Natural killer cell (primary cell): ENCODE measurements around the gene PIP5K1A. TPM values are rescaled to one million over a fixed set of nuclear protein-coding genes. Genes with fewer than 3 reads are reported as not detected.

ENCODE experiments used
- ATAC-seq, 3 donors: fragments of 150-1000 bp in 2 of 3; fragments of 200-7000 bp in 1 of 3; cut with Tn5 transposase; 1 replicate in 1 of 3; 2 replicates in 2 of 3; pipeline ENCODE4 v1.10.0; 2021; ENCODE audit warnings: mild to moderate bottlenecking in 2 of 3, moderate library complexity in 2 of 3
- DNase-seq, 2 donors: peaks; one replicate each; pipeline versions ENCODE4 v3.0.0 to v3.0.0-alpha.2; 2013 to 2021; ENCODE audit warnings: mixed read lengths in 1 of 2
- H3K27ac ChIP-seq: one replicate; pipeline ENCODE4 v1.5.1; 2013; ENCODE audit warnings: mild to moderate bottlenecking, low read length
- H3K27me3 ChIP-seq: one replicate; pipeline ENCODE4 v1.6.1; 2013; ENCODE audit warnings: low read length; ENCODE audit not compliant: control insufficient read depth, insufficient read depth
- H3K36me3 ChIP-seq: one replicate; pipeline ENCODE4 v1.6.1; 2013; ENCODE audit warnings: low read length; ENCODE audit not compliant: control insufficient read depth, insufficient read depth
- H3K4me1 ChIP-seq: one replicate; pipeline ENCODE4 v1.6.1; 2013; ENCODE audit warnings: low read length; ENCODE audit not compliant: control insufficient read depth, insufficient read depth
- H3K4me3 ChIP-seq: one replicate; pipeline ENCODE4 v1.5.1; 2013; ENCODE audit warnings: low read length
- H3K9me3 ChIP-seq: one replicate; pipeline ENCODE4 v1.6.1; 2013; ENCODE audit warnings: low read length; ENCODE audit not compliant: control insufficient read depth, insufficient read depth
- H3K27ac Mint-ChIP-seq, 2 donors: one replicate each; pipeline ENCODE4 v1.8.0; 2022; ENCODE audit warnings: mild to moderate bottlenecking in 2 of 2, mixed read lengths in 2 of 2, moderate library complexity in 1 of 2
- H3K27me3 Mint-ChIP-seq, 2 donors: one replicate each; pipeline ENCODE4 v1.8.0; 2022; ENCODE audit warnings: low read depth in 2 of 2, mixed read lengths in 2 of 2
- H3K36me3 Mint-ChIP-seq: one replicate; pipeline ENCODE4 v1.8.0; 2022; ENCODE audit warnings: mixed read lengths
- H3K4me1 Mint-ChIP-seq, 2 donors: one replicate each; pipeline ENCODE4 v1.8.0; 2022; ENCODE audit warnings: mixed read lengths in 2 of 2
- H3K4me3 Mint-ChIP-seq: one replicate; pipeline ENCODE4 v1.8.0; 2022; ENCODE audit warnings: mild to moderate bottlenecking, moderate library complexity, mixed read lengths
- H3K9me3 Mint-ChIP-seq, 2 donors: one replicate each; pipeline ENCODE4 v1.8.0; 2022; ENCODE audit warnings: mixed read lengths in 2 of 2
- CTCF ChIP-seq: fragments of 200-600 bp; IDR thresholded peaks from one replicate; pipeline ENCODE4 v1.8.0; 2022; ENCODE audit warnings: antibody characterized with exemption
- WGBS: methylation state at CpG from one replicate; pipeline ENCODE4 v1.1.7; 2013; ENCODE audit warnings: missing lambda C conversion rate; ENCODE audit not compliant: insufficient coverage; 5-methylcytosine and 5-hydroxymethylcytosine counted together
- intact Hi-C: fragments of 100-400 bp; cut with micrococcal nuclease; formaldehyde crosslinking; loops from one replicate; pipeline ENCODE4 v1.14.2; 2022
- total RNA-seq, 4 donors: library from RNA; stranded (reverse); fragments of 120-200 nt in 1 of 4; gene quantifications; one replicate each; pipeline versions ENCODE4 v1.2.3 to v1.2.4, GENCODE V29; 2013 to 2022

Gene PIP5K1A
- total RNA-seq, 3 donors from 2014 or later (not counting 1 experiment from before 2014, with no cell fraction given) = 42.0 to 65.2 (median 44.6) TPM

GRCh38 chr1:151158326-151158725 is 40.0 kb upstream of the PIP5K1A start:
- Histone ChIP-seq H3K4me3 (no peak overlapping the region), H3K9me3 (no peaks in the 10 kb centered on the region), H3K36me3 (peaks cover 19% of the 10 kb centered on the region), H3K4me1 (peaks cover 49% of the 10 kb centered on the region), H3K27ac (peak overlapping the region; percentile 0), H3K27me3 (no peaks in the 10 kb centered on the region)
- Mint-ChIP-seq H3K36me3 (no peaks in the 10 kb centered on the region), H3K4me3 (peak overlapping the region; percentile 96), H3K27me3 (no peaks in the 10 kb centered on the region), H3K9me3 (no peaks in the 10 kb centered on the region), H3K4me1 (peaks cover 45 to 58% of the 10 kb centered on the region in 2 donors), H3K27ac (peak overlapping the region; percentile 89 to 96)
- DNase-seq = peak in 1 of 2 donors; percentile 18
- 51% methylated on average over 5 of the region's 5 CpGs for WGBS
- TF ChIP-seq CTCF = no peak
- no peak for ATAC-seq
- intact Hi-C loops = loop anchor here (5.0 kb wide), 2 partner anchors 181 to 596 kb away; no protein-coding TSS in a partner anchor

GRCh38 chr1:151158751-151159251 is 39.6 kb upstream of the PIP5K1A start:
- H3K4me3 Mint-ChIP-seq = peak overlapping the region; percentile 96
- peak in 1 of 2 donors; percentile 24 for DNase-seq
- WGBS = 84% methylated on average over 22 of the region's 22 CpGs
- intact Hi-C loops = loop anchor here (5.0 kb wide), 2 partner anchors 182 to 596 kb away; no protein-coding TSS in a partner anchor
- Histone ChIP-seq H3K4me3 (no peak overlapping the region), H3K36me3 (peaks cover 19% of the 10 kb centered on the region), H3K27ac (peak overlapping the region; percentile 41), H3K27me3 (no peaks in the 10 kb centered on the region), H3K9me3 (no peaks in the 10 kb centered on the region), H3K4me1 (peaks cover 49% of the 10 kb centered on the region)
- peaks cover 45 to 58% of the 10 kb centered on the region in 2 donors for H3K4me1 Mint-ChIP-seq
- no peaks in the 10 kb centered on the region for H3K9me3 Mint-ChIP-seq
- H3K36me3 Mint-ChIP-seq = no peaks in the 10 kb centered on the region
- no peak for TF ChIP-seq CTCF
- H3K27ac Mint-ChIP-seq = peak overlapping the region; percentile 89 to 96
- H3K27me3 Mint-ChIP-seq = no peaks in the 10 kb centered on the region
- no peak for ATAC-seq

GRCh38 chr1:151159373-151159772 is 39.0 kb upstream of the PIP5K1A start:
- Histone ChIP-seq H3K36me3 (peaks cover 23% of the 10 kb centered on the region), H3K9me3 (no peaks in the 10 kb centered on the region), H3K27ac (peak overlapping the region; percentile 41), H3K4me3 (no peak overlapping the region), H3K27me3 (no peaks in the 10 kb centered on the region), H3K4me1 (peaks cover 49% of the 10 kb centered on the region)
- peaks cover 45 to 58% of the 10 kb centered on the region in 2 donors for H3K4me1 Mint-ChIP-seq
- ATAC-seq (no peak), DNase-seq (no peak)
- H3K4me3 Mint-ChIP-seq = peak overlapping the region; percentile 64
- no peaks in the 10 kb centered on the region for H3K36me3 Mint-ChIP-seq
- peak overlapping the region; percentile 82 to 89 for H3K27ac Mint-ChIP-seq
- H3K27me3 Mint-ChIP-seq = no peaks in the 10 kb centered on the region
- TF ChIP-seq CTCF = no peak
- H3K9me3 Mint-ChIP-seq = no peaks in the 10 kb centered on the region
- intact Hi-C loops = loop anchor here (5.0 kb wide), 2 partner anchors 182 to 597 kb away; no protein-coding TSS in a partner anchor
